ACC112 (cell line): ENCODE measurements around the gene YY1.
"Not testable (repeated sequence)": the region's sequence is repeated elsewhere in the genome, so short reads cannot be mapped to it uniquely, and the experiment has no call there.

Experiments used
- H2AFZ ChIP-seq: fragments of 200-600 bp; sonication (generic); one replicate; pipeline ENCODE4 v1.6.0; 2017; ENCODE audit warnings: antibody characterized with exemption, low read length; ENCODE audit not compliant: unreplicated experiment
- H3K27ac ChIP-seq: fragments of 200-600 bp; sonication (generic); 2 replicates; pipeline ENCODE4 v1.5.1; 2014; ENCODE audit warnings: low read depth, mild to moderate bottlenecking, antibody characterized with exemption, low read length, moderate library complexity
- H3K27me3 ChIP-seq: fragments of 200-600 bp; sonication (generic); 2 replicates; pipeline ENCODE4 v1.6.1; 2014; ENCODE audit warnings: mild to moderate bottlenecking, antibody characterized with exemption, low read length, moderate library complexity, mixed read lengths; ENCODE audit not compliant: insufficient read depth
- H3K36me3 ChIP-seq: fragments of 200-600 bp; sonication (generic); 2 replicates; pipeline ENCODE4 v1.6.1; 2016; ENCODE audit warnings: mild to moderate bottlenecking, antibody characterized with exemption, low read length, moderate library complexity, mixed read lengths; ENCODE audit not compliant: insufficient read depth
- H3K4me1 ChIP-seq: fragments of 200-600 bp; sonication (generic); one replicate; pipeline ENCODE4 v1.6.1; 2016; ENCODE audit warnings: low read length, mixed read lengths; ENCODE audit not compliant: insufficient read depth, unreplicated experiment, control insufficient read depth
- H3K4me3 ChIP-seq: fragments of 200-600 bp; sonication (generic); 2 replicates; pipeline ENCODE4 v1.5.1; 2014; ENCODE audit warnings: mild to moderate bottlenecking, low read depth, low read length
- H3K79me2 ChIP-seq: fragments of 200-600 bp; sonication (generic); one replicate; pipeline ENCODE4 v1.6.0; 2016; ENCODE audit warnings: low read length; ENCODE audit not compliant: control insufficient read depth, unreplicated experiment, insufficient read depth

The YY1 gene

GRCh38 chr14:100292301-100292775, 53.4 kb downstream of the YY1 start:
- Histone ChIP-seq H3K27ac (no peak overlapping the region), H3K4me1 (peaks cover 5% of the 10 kb centered on the region), H3K79me2 (no peaks in the 10 kb centered on the region), H3K4me3 (no peak overlapping the region), H3K27me3 (no peaks in the 10 kb centered on the region), H3K36me3 (no peaks in the 10 kb centered on the region), H2AFZ (no peak overlapping the region)

GRCh38 chr14:100292776-100293461, 54.0 kb downstream of the YY1 start:
- no peaks in the 10 kb centered on the region for H3K79me2 ChIP-seq
- H3K27ac ChIP-seq, result no peak overlapping the region
- H2AFZ ChIP-seq, result no peak overlapping the region
- H3K4me1 ChIP-seq, result peaks cover 7% of the 10 kb centered on the region
- no peaks in the 10 kb centered on the region for H3K36me3 ChIP-seq
- H3K27me3 ChIP-seq, result no peaks in the 10 kb centered on the region
- no peak overlapping the region for H3K4me3 ChIP-seq

DNA sequence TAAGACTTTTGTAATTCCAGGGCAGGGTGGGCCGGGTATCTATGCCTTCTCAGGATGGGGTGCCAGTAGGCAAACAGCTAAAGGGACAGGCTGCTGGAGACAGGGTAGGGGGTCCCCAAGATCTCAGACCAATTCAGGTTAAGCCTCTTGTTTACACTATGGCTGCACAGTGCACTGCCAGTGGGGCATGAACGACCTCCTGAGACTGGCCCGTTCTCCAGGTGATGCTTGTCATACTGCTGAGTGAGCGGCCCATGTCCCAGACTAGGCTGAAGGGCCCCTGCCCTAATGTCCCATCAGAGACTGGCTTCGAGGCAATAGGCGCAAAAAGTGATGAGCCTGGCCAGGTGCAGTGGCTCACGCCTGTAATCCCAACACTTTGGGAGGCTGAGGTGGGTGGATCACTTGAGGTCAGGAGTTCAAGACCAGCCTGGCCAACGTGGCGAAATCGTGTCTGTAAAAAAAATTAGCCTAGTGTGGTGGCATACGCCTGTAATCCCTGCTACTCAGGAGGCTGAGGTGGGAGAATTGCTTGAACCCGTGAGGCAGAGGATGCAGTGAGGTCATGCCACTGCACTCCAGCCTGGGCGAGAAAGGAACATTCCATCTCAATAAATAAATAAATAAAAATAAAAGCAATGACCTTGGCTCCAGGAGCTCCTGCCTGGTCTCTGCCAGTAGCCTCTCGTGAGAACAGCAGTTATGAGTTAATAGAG, 54.7 kb downstream of the YY1 start:
- Histone ChIP-seq H2AFZ (no peak overlapping the region), H3K4me3 (no peak overlapping the region), H3K27me3 (no peaks in the 10 kb centered on the region), H3K36me3 (no peaks in the 10 kb centered on the region), H3K4me1 (peaks cover 7% of the 10 kb centered on the region), H3K79me2 (no peaks in the 10 kb centered on the region), H3K27ac (no peak overlapping the region)

DNA sequence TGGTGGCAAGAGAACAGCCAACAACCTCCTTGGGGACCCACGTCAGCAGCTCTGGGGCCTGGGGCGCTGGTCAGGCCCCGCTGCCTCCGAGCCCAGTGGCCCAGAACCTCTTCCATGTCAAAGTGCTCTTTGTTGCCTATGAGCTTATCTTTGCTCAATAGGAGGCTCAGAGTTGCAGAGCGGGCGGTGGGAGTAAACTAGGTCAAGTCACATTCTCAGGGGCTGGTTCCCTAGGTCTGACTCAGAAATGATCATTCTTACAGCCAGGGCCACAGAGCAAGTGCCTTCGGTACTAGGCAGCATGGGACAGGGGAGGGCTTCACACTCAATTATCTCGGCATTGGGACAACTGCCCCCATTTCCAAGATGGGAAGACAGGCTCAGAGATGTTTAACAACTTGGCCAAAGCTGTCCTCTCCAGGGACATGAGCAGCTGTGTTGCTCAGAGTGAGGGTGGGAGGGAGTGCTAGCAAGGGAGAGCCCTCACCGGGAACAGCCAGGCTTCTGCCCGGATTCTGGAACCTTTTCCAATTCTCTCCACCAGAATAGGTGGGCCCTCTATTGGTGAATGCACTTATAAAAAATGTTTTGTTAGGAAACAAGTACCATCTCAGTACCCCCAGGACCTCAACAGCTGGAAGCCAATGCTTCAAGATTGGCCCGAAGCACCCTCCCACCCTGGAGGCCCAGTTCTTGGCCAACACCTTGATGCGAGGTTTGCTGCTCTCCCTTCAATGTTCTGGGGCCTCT, 55.4 kb downstream of the YY1 start:
- Histone ChIP-seq H3K27me3 (no peaks in the 10 kb centered on the region), H3K27ac (no peak overlapping the region), H2AFZ (no peak overlapping the region), H3K4me3 (no peak overlapping the region), H3K36me3 (no peaks in the 10 kb centered on the region), H3K79me2 (no peaks in the 10 kb centered on the region), H3K4me1 (peaks cover 7% of the 10 kb centered on the region)

- no peaks in the 10 kb centered on the region for H3K27me3 ChIP-seq
- H3K79me2 ChIP-seq, result no peaks in the 10 kb centered on the region
- peaks cover 7% of the 10 kb centered on the region for H3K4me1 ChIP-seq
- H2AFZ ChIP-seq, result no peak overlapping the region
- no peaks in the 10 kb centered on the region for H3K36me3 ChIP-seq
- no peak overlapping the region for H3K4me3 ChIP-seq
- no peak overlapping the region for H3K27ac ChIP-seq
Observed at GRCh38 chr14:100294963-100295330, 56.0 kb downstream of the YY1 start.

GRCh38 chr14:100295376-100296105, 56.6 kb downstream of the YY1 start:
- Histone ChIP-seq H3K27me3 (no peaks in the 10 kb centered on the region), H3K36me3 (no peaks in the 10 kb centered on the region), H3K4me1 (peaks cover 7% of the 10 kb centered on the region)

GRCh38 chr14:100296106-100296651, 57.2 kb downstream of the YY1 start:
- H3K79me2 ChIP-seq, result no peaks in the 10 kb centered on the region
- H3K36me3 ChIP-seq, result no peaks in the 10 kb centered on the region
- H3K4me1 ChIP-seq, result peaks cover 7% of the 10 kb centered on the region
- no peaks in the 10 kb centered on the region for H3K27me3 ChIP-seq
- H3K27ac ChIP-seq, result no peak overlapping the region
- no peak overlapping the region for H3K4me3 ChIP-seq
- no peak overlapping the region for H2AFZ ChIP-seq

More at GRCh38 chr14:100295376-100296105, 56.6 kb downstream of the YY1 start:
- no peak overlapping the region for H3K4me3 ChIP-seq
- H3K27ac ChIP-seq, result no peak overlapping the region
- H2AFZ ChIP-seq, result no peak overlapping the region
- H3K79me2 ChIP-seq, result no peaks in the 10 kb centered on the region

GRCh38 chr14:100296729-100297128, 57.8 kb downstream of the YY1 start:
- not testable (repeated sequence) for H2AFZ ChIP-seq, H3K4me3 ChIP-seq, H3K36me3 ChIP-seq, H3K4me1 ChIP-seq, H3K79me2 ChIP-seq, H3K27me3 ChIP-seq, H3K27ac ChIP-seq

GRCh38 chr14:100297320-100298300, 58.7 kb downstream of the YY1 start:
- Histone ChIP-seq H2AFZ (no peak overlapping the region), H3K4me1 (peaks cover 7% of the 10 kb centered on the region), H3K27me3 (no peaks in the 10 kb centered on the region), H3K36me3 (no peaks in the 10 kb centered on the region), H3K79me2 (no peaks in the 10 kb centered on the region), H3K4me3 (0 out of 2 replicates have a peak overlapping the region, but pooled peaks have one; percentile 16), H3K27ac (no peak overlapping the region)
